Right lung (tissue), 5 donors: Measurements from ENCODE around the gene ASXL1. TPM values are rescaled to one million over a fixed set of nuclear protein-coding genes. Genes with fewer than 3 reads are reported as not detected.
"Not testable (repeated sequence)": the region's sequence is repeated elsewhere in the genome, so short reads cannot be mapped to it uniquely, and the experiment has no call there.

ENCODE experiments used
- DNase-seq, 2 donors: peaks; one replicate each; pipeline ENCODE4 v3.0.0-alpha.2; 2013
- polyA plus RNA-seq, 5 donors: library from polyadenylated mRNA; unstranded; fragments of 120-200 nt; gene quantifications; one replicate each; pipeline versions ENCODE4 v1.2.1 to v1.2.3, GENCODE V29; 2013; ENCODE audit warnings: inconsistent platforms in 1 of 5, low replicate concordance in 1 of 5; ENCODE audit not compliant: insufficient read length in 5 of 5, insufficient read depth in 1 of 5

Gene ASXL1
- polyA plus RNA-seq, 5 donors, result 57.3 to 89.6 (median 78.4) TPM

- no peak for DNase-seq
These were observed 39.5 kb downstream of the ASXL1 start for GRCh38 chr20:32397567-32398084.

GRCh38 chr20:32400476-32400875, 42.3 kb downstream of the ASXL1 start:
- no peak for DNase-seq

GRCh38 chr20:32404017-32404416, 45.9 kb downstream of the ASXL1 start:
- no peak for DNase-seq

- no peak for DNase-seq
These were observed 48.6 kb downstream of the ASXL1 start for GRCh38 chr20:32406701-32407100.

- DNase-seq, result not testable (repeated sequence)
These were observed 49.1 kb downstream of the ASXL1 start for GRCh38 chr20:32407131-32407750.

GRCh38 chr20:32411955-32412706, 54.0 kb downstream of the ASXL1 start:
- no peak for DNase-seq

- DNase-seq, result no peak
These were observed 57.4 kb downstream of the ASXL1 start for GRCh38 chr20:32415494-32415893.

GRCh38 chr20:32416206-32416605, 58.1 kb downstream of the ASXL1 start:
- DNase-seq, result no peak

- no peak for DNase-seq
These were observed 60.2 kb downstream of the ASXL1 start for GRCh38 chr20:32418376-32418775.

GRCh38 chr20:32421290-32421689, 63.2 kb downstream of the ASXL1 start:
- DNase-seq, result no peak

GRCh38 chr20:32427996-32428395, 69.9 kb downstream of the ASXL1 start:
- DNase-seq, result no peak

- no peak for DNase-seq
These were observed 71.2 kb downstream of the ASXL1 start for GRCh38 chr20:32429343-32429742.

GRCh38 chr20:32429745-32430360, 71.7 kb downstream of the ASXL1 start:
- no peak for DNase-seq

- no peak for DNase-seq
These were observed 73.3 kb downstream of the ASXL1 start for GRCh38 chr20:32431457-32431856.

GRCh38 chr20:32432277-32432676, 74.1 kb downstream of the ASXL1 start:
- DNase-seq, result no peak

- DNase-seq, result no peak
These were observed 75.3 kb downstream of the ASXL1 start for GRCh38 chr20:32433311-32434021.

- no peak for DNase-seq
These were observed 76.3 kb downstream of the ASXL1 start for GRCh38 chr20:32434434-32434833.

GRCh38 chr20:32435449-32436107, 77.4 kb downstream of the ASXL1 start:
- no peak for DNase-seq

GRCh38 chr20:32436142-32436861, 78.2 kb downstream of the ASXL1 start:
- DNase-seq, result no peak

GRCh38 chr20:32436968-32437367, 78.8 kb downstream of the ASXL1 start:
- no peak for DNase-seq
